ENCODE results near the gene KCNQ1. TPM values are rescaled to one million over a fixed set of nuclear protein-coding genes. Genes with fewer than 3 reads are reported as not detected.

The KCNQ1 gene
- total RNA-seq, 5 donors from 2014 or later (not counting 1 experiment from before 2014, with no cell fraction given), result 20.9 to 32.9 (median 24.0) TPM

GRCh38 chr11:2567026-2567671 is 122.3 kb downstream of the KCNQ1 start:
- Mint-ChIP-seq H3K4me3 (no peak overlapping the region), H3K4me1 (peaks cover 0 to 5% (median 3%) of the 10 kb centered on the region in 3 donors), H3K27me3 (no peaks in the 10 kb centered on the region), H3K9me3 (no peaks in the 10 kb centered on the region), H3K27ac (no peak overlapping the region), H3K36me3 (no peaks in the 10 kb centered on the region)
- H3K4me1 ChIP-seq (ENCODE audit: control insufficient read depth in 1 of 2, extremely low read depth in 1 of 2, insufficient read depth in 2 of 2, low read length in 2 of 2), result peaks cover 0 to 8% of the 10 kb centered on the region in 2 experiments
- ChIA-PET POLR2A (no interaction called here), CTCF (no interaction called here)
- WGBS (ENCODE audit: insufficient coverage), result 88% methylated on average over 5 of the region's 5 CpGs
- H3K9me3 ChIP-seq, result no peaks in the 10 kb centered on the region
- no peaks in the 10 kb centered on the region for H3K27me3 ChIP-seq (replicated peaks in 1 of 2; ENCODE audit: control insufficient read depth in 2 of 2, extremely low read depth in 1 of 2, insufficient read depth in 2 of 2, low read length in 1 of 2)
- H3K4me3 ChIP-seq (ENCODE audit: control insufficient read depth in 1 of 2, extremely low read depth in 1 of 2, low read length in 1 of 2), result no peak overlapping the region
- peaks cover 0 to 8% of the 10 kb centered on the region in 2 donors for H3K36me3 ChIP-seq (ENCODE audit: control insufficient read depth in 2 of 2, extremely low read depth in 1 of 2, insufficient read depth in 1 of 2, low read length in 1 of 2)
- H3K27ac ChIP-seq (ENCODE audit: low read length), result no peak overlapping the region
- DNase-seq (peak in 2 of 35 experiments; percentile 1 to 2), ATAC-seq (replicated peaks in 1 of 4) (no peak)

DNA sequence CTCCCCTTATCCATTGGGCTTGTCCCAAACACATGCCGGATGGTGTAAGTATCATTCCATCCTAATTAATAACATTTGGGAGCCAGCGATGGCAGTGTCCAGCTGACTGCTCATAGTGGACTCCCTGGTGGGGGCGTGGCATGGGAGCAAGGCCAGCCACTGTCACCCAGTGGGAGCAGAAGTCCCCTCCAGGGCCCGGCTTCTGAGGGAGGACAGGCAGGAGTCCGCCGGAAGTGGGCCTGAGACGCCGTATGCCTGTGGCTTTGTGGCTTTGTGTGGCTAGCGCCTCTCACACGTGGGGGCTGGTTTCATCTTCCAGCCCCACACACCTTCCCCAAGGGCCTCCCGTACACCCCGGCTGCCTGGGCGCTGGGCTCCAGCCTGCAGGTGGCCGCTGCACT is 124.5 kb downstream of the KCNQ1 start:
- Mint-ChIP-seq H3K4me3 (no peak overlapping the region), H3K27ac (no peak overlapping the region), H3K4me1 (peaks cover 0 to 5% (median 3%) of the 10 kb centered on the region in 3 donors), H3K36me3 (no peaks in the 10 kb centered on the region), H3K27me3 (no peaks in the 10 kb centered on the region), H3K9me3 (no peaks in the 10 kb centered on the region)
- peaks cover 3 to 8% of the 10 kb centered on the region in 2 donors for H3K36me3 ChIP-seq (ENCODE audit: control insufficient read depth in 2 of 2, extremely low read depth in 1 of 2, insufficient read depth in 1 of 2, low read length in 1 of 2)
- H3K27me3 ChIP-seq (replicated peaks in 1 of 2; ENCODE audit: control insufficient read depth in 2 of 2, extremely low read depth in 1 of 2, insufficient read depth in 2 of 2, low read length in 1 of 2), result no peaks in the 10 kb centered on the region
- ChIA-PET POLR2A (no interaction called here), CTCF (no interaction called here)
- DNase-seq, result no peak
- no peak overlapping the region for H3K27ac ChIP-seq (ENCODE audit: low read length)
- no peak overlapping the region for H3K4me3 ChIP-seq (ENCODE audit: control insufficient read depth in 1 of 2, extremely low read depth in 1 of 2, low read length in 1 of 2)
- ATAC-seq (replicated peaks in 1 of 4), result no peak
- 53% methylated on average over 13 of the region's 14 CpGs for WGBS (ENCODE audit: insufficient coverage)
- no peaks in the 10 kb centered on the region for H3K9me3 ChIP-seq
- peaks cover 0 to 8% of the 10 kb centered on the region in 2 experiments for H3K4me1 ChIP-seq (ENCODE audit: control insufficient read depth in 1 of 2, extremely low read depth in 1 of 2, insufficient read depth in 2 of 2, low read length in 2 of 2)

GRCh38 chr11:2569731-2570210 is 125.0 kb downstream of the KCNQ1 start:
- CTCF ChIA-PET, result no interaction called here

DNA sequence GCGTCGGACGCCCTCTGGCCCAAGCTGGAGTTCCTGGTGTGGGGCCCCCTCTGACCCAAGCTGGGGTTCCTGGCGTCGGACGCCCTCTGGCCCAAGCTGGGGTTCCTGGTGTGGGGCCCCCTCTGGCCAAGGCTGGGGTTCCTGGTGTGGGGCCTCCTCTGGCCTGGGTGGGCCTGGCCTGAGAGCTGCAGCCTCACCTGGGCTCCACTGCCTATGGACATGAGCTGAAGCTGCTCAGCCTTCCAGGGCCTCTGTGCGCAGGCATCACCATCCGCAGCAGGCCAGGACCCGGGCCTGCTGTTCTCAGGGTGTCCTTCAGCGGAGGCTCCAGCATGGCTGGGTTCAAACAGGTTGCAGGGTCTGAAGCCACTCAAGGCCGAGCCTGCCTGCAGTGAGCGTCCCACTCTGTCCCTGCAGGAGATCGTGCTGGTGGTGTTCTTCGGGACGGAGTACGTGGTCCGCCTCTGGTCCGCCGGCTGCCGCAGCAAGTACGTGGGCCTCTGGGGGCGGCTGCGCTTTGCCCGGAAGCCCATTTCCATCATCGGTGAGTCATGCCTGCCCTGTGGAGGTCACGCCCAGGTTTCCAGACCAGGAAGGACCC is 125.5 kb downstream of the KCNQ1 start:
- no peaks in the 10 kb centered on the region for H3K9me3 Mint-ChIP-seq
- Histone ChIP-seq H3K27me3 (replicated peaks in 1 of 2; ENCODE audit: control insufficient read depth in 2 of 2, extremely low read depth in 1 of 2, insufficient read depth in 2 of 2, low read length in 1 of 2) (no peaks in the 10 kb centered on the region), H3K36me3 (ENCODE audit: control insufficient read depth in 2 of 2, extremely low read depth in 1 of 2, insufficient read depth in 1 of 2, low read length in 1 of 2) (peaks cover 3 to 8% of the 10 kb centered on the region in 2 donors), H3K4me3 (ENCODE audit: control insufficient read depth in 1 of 2, extremely low read depth in 1 of 2, low read length in 1 of 2) (no peak overlapping the region), H3K9me3 (no peaks in the 10 kb centered on the region), H3K27ac (ENCODE audit: low read length) (no peak overlapping the region), H3K4me1 (ENCODE audit: control insufficient read depth in 1 of 2, extremely low read depth in 1 of 2, insufficient read depth in 2 of 2, low read length in 2 of 2) (peaks cover 0 to 8% of the 10 kb centered on the region in 2 experiments)
- WGBS (ENCODE audit: insufficient coverage), result 96% methylated on average over 26 of the region's 26 CpGs
- no peak overlapping the region for H3K4me3 Mint-ChIP-seq
- POLR2A ChIA-PET, result no interaction called here
- DNase-seq, result no peak
- CTCF ChIA-PET, result no interaction called here
- no peak for ATAC-seq (replicated peaks in 1 of 4)
- H3K4me1 Mint-ChIP-seq, result peaks cover 0 to 5% (median 3%) of the 10 kb centered on the region in 3 donors
- H3K36me3 Mint-ChIP-seq, result no peaks in the 10 kb centered on the region
- no peak overlapping the region for H3K27ac Mint-ChIP-seq
- H3K27me3 Mint-ChIP-seq, result no peaks in the 10 kb centered on the region

More at GRCh38 chr11:2569731-2570210, 125.0 kb downstream of the KCNQ1 start:
- Histone ChIP-seq H3K36me3 (ENCODE audit: control insufficient read depth in 2 of 2, extremely low read depth in 1 of 2, insufficient read depth in 1 of 2, low read length in 1 of 2) (peaks cover 3 to 8% of the 10 kb centered on the region in 2 donors), H3K4me1 (ENCODE audit: control insufficient read depth in 1 of 2, extremely low read depth in 1 of 2, insufficient read depth in 2 of 2, low read length in 2 of 2) (peaks cover 0 to 8% of the 10 kb centered on the region in 2 experiments), H3K4me3 (ENCODE audit: control insufficient read depth in 1 of 2, extremely low read depth in 1 of 2, low read length in 1 of 2) (no peak overlapping the region), H3K27ac (ENCODE audit: low read length) (no peak overlapping the region), H3K27me3 (replicated peaks in 1 of 2; ENCODE audit: control insufficient read depth in 2 of 2, extremely low read depth in 1 of 2, insufficient read depth in 2 of 2, low read length in 1 of 2) (no peaks in the 10 kb centered on the region), H3K9me3 (no peaks in the 10 kb centered on the region)
- POLR2A ChIA-PET, result no interaction called here
- Mint-ChIP-seq H3K36me3 (no peaks in the 10 kb centered on the region), H3K4me1 (peaks cover 0 to 5% (median 3%) of the 10 kb centered on the region in 3 donors), H3K27me3 (no peaks in the 10 kb centered on the region), H3K9me3 (no peaks in the 10 kb centered on the region), H3K27ac (no peak overlapping the region), H3K4me3 (no peak overlapping the region)
- DNase-seq, result no peak
- ATAC-seq (replicated peaks in 1 of 4), result no peak
- WGBS (ENCODE audit: insufficient coverage), result 98% methylated on average over 7 of the region's 10 CpGs

GRCh38 chr11:2570841-2571597 is 126.2 kb downstream of the KCNQ1 start:
- Mint-ChIP-seq H3K9me3 (no peaks in the 10 kb centered on the region), H3K4me3 (no peak overlapping the region), H3K27me3 (no peaks in the 10 kb centered on the region), H3K27ac (no peak overlapping the region), H3K36me3 (no peaks in the 10 kb centered on the region), H3K4me1 (peaks cover 0 to 5% (median 3%) of the 10 kb centered on the region in 3 donors)
- Histone ChIP-seq H3K27me3 (replicated peaks in 1 of 2; ENCODE audit: control insufficient read depth in 2 of 2, extremely low read depth in 1 of 2, insufficient read depth in 2 of 2, low read length in 1 of 2) (no peaks in the 10 kb centered on the region), H3K27ac (ENCODE audit: low read length) (no peak overlapping the region), H3K36me3 (ENCODE audit: control insufficient read depth in 2 of 2, extremely low read depth in 1 of 2, insufficient read depth in 1 of 2, low read length in 1 of 2) (peaks cover 3 to 8% of the 10 kb centered on the region in 2 donors), H3K9me3 (no peaks in the 10 kb centered on the region), H3K4me3 (ENCODE audit: control insufficient read depth in 1 of 2, extremely low read depth in 1 of 2, low read length in 1 of 2) (no peak overlapping the region), H3K4me1 (ENCODE audit: control insufficient read depth in 1 of 2, extremely low read depth in 1 of 2, insufficient read depth in 2 of 2, low read length in 2 of 2) (peaks cover 0 to 8% of the 10 kb centered on the region in 2 experiments)
- ATAC-seq (replicated peaks in 1 of 4) (no peak), DNase-seq (no peak)
- WGBS (ENCODE audit: insufficient coverage), result 89% methylated on average over 20 of the region's 25 CpGs
- CTCF ChIA-PET, result no interaction called here
- POLR2A ChIA-PET, result no interaction called here

DNA sequence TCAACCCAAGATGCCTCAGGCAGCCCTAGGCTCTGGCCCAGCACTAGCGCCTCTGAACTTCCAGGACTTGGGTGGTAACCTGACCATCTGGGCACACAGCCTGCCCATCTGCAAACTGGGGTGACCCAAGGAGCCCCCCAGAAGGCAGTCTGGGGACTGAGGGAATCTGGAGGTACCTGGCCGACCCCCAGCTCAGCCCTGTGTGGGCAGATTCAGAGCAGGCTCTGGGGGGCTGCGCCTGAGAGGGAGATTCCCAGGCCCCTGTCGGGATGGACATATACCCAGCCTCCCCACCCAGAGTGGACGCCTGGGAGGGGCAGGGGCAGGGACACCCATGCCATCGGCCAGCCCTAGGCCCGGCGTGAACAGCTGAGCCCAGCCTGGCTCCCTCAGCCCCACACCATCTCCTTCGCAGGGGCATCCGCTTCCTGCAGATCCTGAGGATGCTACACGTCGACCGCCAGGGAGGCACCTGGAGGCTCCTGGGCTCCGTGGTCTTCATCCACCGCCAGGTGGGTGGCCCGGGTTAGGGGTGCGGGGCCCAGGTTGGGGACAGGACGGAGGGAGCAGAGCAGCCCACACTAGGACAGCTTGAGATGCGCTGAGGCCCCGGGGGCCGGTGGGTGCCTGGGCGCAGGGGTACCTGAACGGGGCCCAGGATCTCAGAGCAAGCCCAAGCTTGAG is 126.9 kb downstream of the KCNQ1 start:
- H3K36me3 ChIP-seq (ENCODE audit: control insufficient read depth in 2 of 2, extremely low read depth in 1 of 2, insufficient read depth in 1 of 2, low read length in 1 of 2), result peaks cover 3 to 8% of the 10 kb centered on the region in 2 donors
- no peak overlapping the region for H3K27ac ChIP-seq (ENCODE audit: low read length)
- H3K27me3 Mint-ChIP-seq, result no peaks in the 10 kb centered on the region
- no peak overlapping the region for H3K27ac Mint-ChIP-seq
- CTCF ChIA-PET, result no interaction called here
- no peaks in the 10 kb centered on the region for H3K36me3 Mint-ChIP-seq
- no peaks in the 10 kb centered on the region for H3K27me3 ChIP-seq (replicated peaks in 1 of 2; ENCODE audit: control insufficient read depth in 2 of 2, extremely low read depth in 1 of 2, insufficient read depth in 2 of 2, low read length in 1 of 2)
- 91% methylated on average over 23 of the region's 23 CpGs for WGBS (ENCODE audit: insufficient coverage)
- no peaks in the 10 kb centered on the region for H3K9me3 Mint-ChIP-seq
- H3K4me1 Mint-ChIP-seq, result peaks cover 0 to 3% (median 0%) of the 10 kb centered on the region in 3 donors
- no peaks in the 10 kb centered on the region for H3K9me3 ChIP-seq
- DNase-seq (no peak), ATAC-seq (replicated peaks in 1 of 4) (no peak)
- H3K4me3 Mint-ChIP-seq, result no peak overlapping the region
- H3K4me1 ChIP-seq (ENCODE audit: control insufficient read depth in 1 of 2, extremely low read depth in 1 of 2, insufficient read depth in 2 of 2, low read length in 2 of 2), result peaks cover 0 to 8% of the 10 kb centered on the region in 2 experiments
- POLR2A ChIA-PET, result no interaction called here
- H3K4me3 ChIP-seq (ENCODE audit: control insufficient read depth in 1 of 2, extremely low read depth in 1 of 2, low read length in 1 of 2), result no peak overlapping the region

Measured in T-cell (primary cell).